Measurements from ENCODE around the gene BRME1. TPM values are rescaled to one million over a fixed set of nuclear protein-coding genes. Genes with fewer than 3 reads are reported as not detected.
"Not testable (repeated sequence)": the region's sequence is repeated elsewhere in the genome, so short reads cannot be mapped to it uniquely, and the experiment has no call there.

The BRME1 gene
- polyA plus RNA-seq, 1 experiment: 0.12 TPM

DNA sequence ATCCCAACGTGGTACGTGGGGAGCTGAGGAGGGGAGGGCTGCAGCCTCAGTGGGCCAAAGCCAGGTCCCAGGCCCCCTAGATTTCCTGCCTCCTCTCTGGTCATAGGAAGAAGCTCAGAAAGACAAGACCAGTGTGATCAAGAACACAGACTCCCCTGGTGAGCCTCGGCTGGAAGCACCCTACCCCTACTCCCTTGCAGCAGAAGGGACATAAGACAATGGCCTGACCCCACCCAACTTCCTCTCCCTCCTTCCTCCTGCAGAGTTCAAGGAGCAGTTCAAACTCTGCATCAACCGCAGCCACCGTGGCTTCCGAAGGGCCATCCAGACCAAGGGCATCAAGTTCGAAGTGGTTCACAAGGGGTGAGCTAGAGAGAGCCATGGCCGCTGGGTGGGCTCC, 20.8 kb upstream of the BRME1 start:
- H3K4me3 ChIP-seq (ENCODE audit: low read depth, low read length): no peak overlapping the region
- H3K27me3 ChIP-seq (ENCODE audit: control insufficient read depth, insufficient read depth, low read length): no peaks in the 10 kb centered on the region
- DNase-seq (ENCODE audit: low read depth, low spot score): no peak
- ChIA-PET POLR2A (no interaction called here), CTCF (no interaction called here)
- no peaks in the 10 kb centered on the region; the same call in 1 of the 2 replicates for H3K9me3 ChIP-seq (ENCODE audit: control insufficient read depth, insufficient read depth, low read length)
- H3K27ac ChIP-seq (ENCODE audit: low read depth, low read length): no peak overlapping the region
- TF ChIP-seq, protein P1, sequence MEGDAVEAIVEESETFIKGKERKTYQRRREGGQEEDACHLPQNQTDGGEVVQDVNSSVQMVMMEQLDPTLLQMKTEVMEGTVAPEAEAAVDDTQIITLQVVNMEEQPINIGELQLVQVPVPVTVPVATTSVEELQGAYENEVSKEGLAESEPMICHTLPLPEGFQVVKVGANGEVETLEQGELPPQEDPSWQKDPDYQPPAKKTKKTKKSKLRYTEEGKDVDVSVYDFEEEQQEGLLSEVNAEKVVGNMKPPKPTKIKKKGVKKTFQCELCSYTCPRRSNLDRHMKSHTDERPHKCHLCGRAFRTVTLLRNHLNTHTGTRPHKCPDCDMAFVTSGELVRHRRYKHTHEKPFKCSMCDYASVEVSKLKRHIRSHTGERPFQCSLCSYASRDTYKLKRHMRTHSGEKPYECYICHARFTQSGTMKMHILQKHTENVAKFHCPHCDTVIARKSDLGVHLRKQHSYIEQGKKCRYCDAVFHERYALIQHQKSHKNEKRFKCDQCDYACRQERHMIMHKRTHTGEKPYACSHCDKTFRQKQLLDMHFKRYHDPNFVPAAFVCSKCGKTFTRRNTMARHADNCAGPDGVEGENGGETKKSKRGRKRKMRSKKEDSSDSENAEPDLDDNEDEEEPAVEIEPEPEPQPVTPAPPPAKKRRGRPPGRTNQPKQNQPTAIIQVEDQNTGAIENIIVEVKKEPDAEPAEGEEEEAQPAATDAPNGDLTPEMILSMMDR (IDR thresholded peaks at IDR 0.05; ENCODE audit: low read depth, low read length): no peak

DNA sequence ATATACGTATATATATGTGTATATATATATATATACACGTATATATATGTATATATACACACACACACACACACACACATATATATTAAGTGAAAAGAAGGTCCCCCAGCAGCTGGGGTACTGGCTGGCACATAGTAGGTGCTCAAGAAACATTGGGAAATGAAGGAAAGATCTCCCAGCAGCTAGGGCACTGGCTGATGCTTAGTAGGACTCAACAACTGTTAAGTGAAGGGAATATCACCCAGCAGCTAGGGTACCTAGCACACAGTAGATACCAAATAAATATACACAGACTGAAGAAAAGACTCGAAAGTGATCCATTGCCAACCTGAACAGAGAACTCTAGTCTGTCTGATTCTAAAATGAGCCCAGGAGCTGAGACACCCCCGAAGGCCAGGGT, 20.1 kb upstream of the BRME1 start:
- Histone ChIP-seq H3K9me3 (ENCODE audit: control insufficient read depth, insufficient read depth, low read length) (peaks cover 4% of the 10 kb centered on the region), H3K27ac (ENCODE audit: low read depth, low read length) (no peak overlapping the region), H3K4me3 (ENCODE audit: low read depth, low read length) (no peak overlapping the region), H3K27me3 (ENCODE audit: control insufficient read depth, insufficient read depth, low read length) (no peaks in the 10 kb centered on the region)
- TF ChIP-seq, protein P1 (IDR thresholded peaks at IDR 0.05; ENCODE audit: low read depth, low read length): no peak
- CTCF ChIA-PET: no interaction called here
- DNase-seq (ENCODE audit: low read depth, low spot score): no peak
- POLR2A ChIA-PET: no interaction called here

DNA sequence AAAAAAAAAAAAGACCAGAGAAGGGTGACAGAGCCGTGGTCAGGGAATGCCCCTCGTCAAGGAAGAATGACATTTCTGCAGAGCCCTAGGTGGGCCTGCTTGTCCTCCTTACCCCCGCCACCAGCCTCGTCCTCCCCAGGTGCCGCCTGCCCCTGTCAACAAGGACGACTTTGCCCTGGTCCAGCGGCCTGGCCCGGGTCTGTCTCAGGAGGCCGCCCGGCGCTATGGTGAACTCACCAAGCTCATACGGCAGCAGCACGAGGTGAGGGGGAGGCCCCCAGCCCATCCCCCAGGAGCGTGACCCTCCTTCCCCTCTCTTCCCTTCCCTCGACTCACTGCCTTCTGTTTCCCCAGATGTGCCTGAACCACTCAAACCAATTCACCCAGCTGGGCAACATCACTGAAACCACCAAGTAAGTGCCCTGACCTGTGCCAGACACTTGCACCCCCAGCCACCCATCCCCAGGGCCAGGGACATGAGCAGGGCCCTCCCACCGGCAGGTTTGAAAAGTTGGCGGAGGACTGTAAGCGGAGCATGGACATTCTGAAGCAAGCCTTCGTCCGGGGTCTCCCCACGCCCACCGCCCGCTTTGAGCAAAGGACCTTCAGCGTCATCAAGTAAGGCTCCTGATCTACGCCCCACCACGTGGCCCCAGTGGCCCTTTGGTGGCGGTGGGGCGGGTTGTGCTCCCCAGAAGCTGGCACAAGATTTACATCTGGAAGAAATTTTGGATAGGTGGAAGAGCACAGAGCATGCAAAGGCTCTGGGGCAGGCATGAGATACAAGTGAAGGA, 17.5 kb upstream of the BRME1 start:
- Histone ChIP-seq H3K27me3 (ENCODE audit: control insufficient read depth, insufficient read depth, low read length) (no peaks in the 10 kb centered on the region), H3K27ac (ENCODE audit: low read depth, low read length) (no peak overlapping the region), H3K4me3 (ENCODE audit: low read depth, low read length) (no peak overlapping the region), H3K9me3 (ENCODE audit: control insufficient read depth, insufficient read depth, low read length) (peaks cover 11% of the 10 kb centered on the region)
- DNase-seq (ENCODE audit: low read depth, low spot score): no peak
- ChIA-PET CTCF (no interaction called here), POLR2A (no interaction called here)
- TF ChIP-seq, protein P1 (IDR thresholded peaks at IDR 0.05; ENCODE audit: low read depth, low read length): no peak

DNA sequence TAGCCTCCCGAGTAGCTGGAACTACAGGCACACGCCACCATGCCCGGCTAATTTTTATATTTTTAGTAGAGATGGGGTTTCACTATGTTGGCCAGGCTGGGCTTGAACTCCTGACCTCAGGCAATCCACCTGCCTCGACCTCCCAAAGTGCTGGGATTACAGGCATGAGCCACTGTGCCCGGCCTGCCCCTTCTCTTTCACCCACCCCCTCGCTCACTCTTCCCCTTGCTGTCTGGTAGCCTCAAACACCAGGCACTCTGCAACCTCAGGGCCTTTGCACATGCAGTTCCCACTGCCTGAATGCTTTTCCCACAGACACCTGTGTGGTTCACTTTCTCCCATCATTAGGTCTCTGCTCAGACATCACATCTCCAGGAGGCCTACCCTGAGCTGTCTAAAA, 16.2 kb upstream of the BRME1 start:
- peaks cover 11% of the 10 kb centered on the region for H3K9me3 ChIP-seq (ENCODE audit: control insufficient read depth, insufficient read depth, low read length)
- POLR2A ChIA-PET; H3K4me3 ChIP-seq (ENCODE audit: low read depth, low read length); H3K27me3 ChIP-seq (ENCODE audit: control insufficient read depth, insufficient read depth, low read length); DNase-seq (ENCODE audit: low read depth, low spot score); H3K27ac ChIP-seq (ENCODE audit: low read depth, low read length): not testable (repeated sequence)
- CTCF ChIA-PET: interaction anchor here (1.8 kb wide), 1 partner anchor 153 kb away, joined by 3 read pairs; no protein-coding TSS in a partner anchor

DNA sequence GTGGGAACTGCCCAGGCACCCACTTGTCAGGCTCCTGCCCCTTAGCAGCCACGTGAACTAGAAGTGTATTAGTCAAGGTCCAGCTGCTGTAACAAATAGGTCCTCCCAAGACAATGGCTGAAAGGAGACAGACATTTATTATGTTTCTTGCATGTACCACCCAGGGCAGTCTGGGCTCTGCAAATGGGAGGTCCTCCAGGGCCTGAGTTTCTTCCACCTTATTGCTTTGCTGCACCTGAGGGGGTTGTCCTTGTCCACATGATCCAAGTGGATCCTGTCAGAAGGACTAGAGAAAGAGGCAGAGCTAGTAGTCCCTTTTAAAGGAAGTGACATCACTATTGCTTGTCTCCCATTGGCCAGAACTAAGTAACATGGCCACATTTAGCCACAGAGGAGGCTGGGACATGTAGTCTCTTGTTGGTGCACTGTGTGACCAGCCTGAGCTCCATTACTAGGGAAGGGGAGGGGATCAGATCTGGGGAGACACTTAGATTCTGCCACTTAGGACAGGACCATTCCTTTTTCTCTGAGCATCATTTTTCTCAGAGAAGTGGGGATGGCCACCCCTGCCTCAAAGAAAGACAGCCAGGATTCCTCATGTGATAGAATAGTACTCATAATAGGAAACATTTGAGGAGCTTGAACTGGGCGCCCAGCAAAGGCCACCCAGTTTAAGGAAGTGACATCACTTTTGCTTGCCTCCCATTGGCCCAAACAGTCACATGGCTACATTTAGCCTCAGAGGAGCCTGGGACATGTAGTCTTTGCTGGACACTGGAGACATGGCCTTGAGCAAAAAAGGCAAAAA, 15.2 kb upstream of the BRME1 start:
- H3K4me3 ChIP-seq (ENCODE audit: low read depth, low read length): no peak overlapping the region
- no peak overlapping the region for H3K27ac ChIP-seq (ENCODE audit: low read depth, low read length)
- TF ChIP-seq, protein P1 (IDR thresholded peaks at IDR 0.05; ENCODE audit: low read depth, low read length): no peak
- no peaks in the 10 kb centered on the region for H3K27me3 ChIP-seq (ENCODE audit: control insufficient read depth, insufficient read depth, low read length)
- peaks cover 11% of the 10 kb centered on the region for H3K9me3 ChIP-seq (ENCODE audit: control insufficient read depth, insufficient read depth, low read length)
- ChIA-PET POLR2A (interaction anchor here (1.1 kb wide), 1 partner anchor 17 kb away, joined by 4 read pairs; the partner anchor contains the start of gene PODNL1), CTCF (interaction anchor here (0.6 to 1.8 kb wide), 3 partner anchors 40 to 154 kb away, joined by 3 to 4 read pairs (median 3); no protein-coding TSS in a partner anchor)
- no peak for DNase-seq (ENCODE audit: low read depth, low spot score)

Measured in AG04450 (cell line).